GM19468 (cell line): ENCODE results near the gene LAMB4.

ENCODE experiments used
- ATAC-seq: cut with Tn5 transposase; IDR thresholded peaks from one replicate; pipeline ENCODE4 v1.9.1; 2021; ENCODE audit warnings: mild to moderate bottlenecking, moderate library complexity, moderate number of reproducible peaks; ENCODE audit not compliant: unreplicated experiment; ENCODE audit errors: extremely low read depth

LAMB4 gene

GRCh38 chr7:108112683-108113082 lies 17.5 kb downstream of the LAMB4 start:
- no peak for ATAC-seq

GRCh38 chr7:108109221-108109908 lies 20.8 kb downstream of the LAMB4 start:
- no peak for ATAC-seq

- no peak for ATAC-seq
These were observed 22.0 kb downstream of the LAMB4 start for GRCh38 chr7:108108131-108108530.

- ATAC-seq = no peak
These were observed 25.8 kb downstream of the LAMB4 start for GRCh38 chr7:108104324-108104723.

- no peak for ATAC-seq
These were observed 26.4 kb downstream of the LAMB4 start for GRCh38 chr7:108103558-108104298.

- ATAC-seq = no peak
These were observed 27.4 kb downstream of the LAMB4 start for GRCh38 chr7:108102671-108103312.

- ATAC-seq = no peak
These were observed 28.4 kb downstream of the LAMB4 start for GRCh38 chr7:108101759-108102158.

GRCh38 chr7:108099713-108100112 lies 30.4 kb downstream of the LAMB4 start:
- ATAC-seq = no peak

GRCh38 chr7:108097703-108098102 lies 32.5 kb downstream of the LAMB4 start:
- ATAC-seq = no peak

GRCh38 chr7:108096996-108097395 lies 33.2 kb downstream of the LAMB4 start:
- no peak for ATAC-seq

- ATAC-seq = peak; percentile 58
These were observed 35.0 kb downstream of the LAMB4 start for GRCh38 chr7:108094933-108095710.

GRCh38 chr7:108094346-108094745 lies 35.8 kb downstream of the LAMB4 start:
- no peak for ATAC-seq

GRCh38 chr7:108093851-108094331 lies 36.3 kb downstream of the LAMB4 start:
- ATAC-seq = no peak

GRCh38 chr7:108093341-108093740 lies 36.8 kb downstream of the LAMB4 start:
- ATAC-seq = no peak

- no peak for ATAC-seq
These were observed 38.7 kb downstream of the LAMB4 start for GRCh38 chr7:108091461-108091831.

GRCh38 chr7:108090791-108091460 lies 39.2 kb downstream of the LAMB4 start:
- no peak for ATAC-seq

GRCh38 chr7:108089381-108089780 lies 40.8 kb downstream of the LAMB4 start:
- no peak for ATAC-seq

GRCh38 chr7:108088729-108089128 lies 41.4 kb downstream of the LAMB4 start:
- no peak for ATAC-seq

- ATAC-seq = no peak
These were observed 42.4 kb downstream of the LAMB4 start for GRCh38 chr7:108087778-108088177.

GRCh38 chr7:108086962-108087361 lies 43.2 kb downstream of the LAMB4 start:
- no peak for ATAC-seq
